DND-41 (cell line): ENCODE results near the gene SLC35B1.

Source experiments
- ATAC-seq: fragments of 200-7000 bp; cut with Tn5 transposase; 3 replicates; pipeline ENCODE4 v1.9.1; 2021; ENCODE audit warnings: low read depth; ENCODE audit not compliant: insufficient read depth
- DNase-seq: peaks from one replicate; pipeline ENCODE4 v3.0.0-alpha.2; 2020
- H2AFZ ChIP-seq: 2 replicates; pipeline ENCODE4 v1.6.0; 2012; ENCODE audit warnings: low read depth, low read length
- H3K27ac ChIP-seq: 2 replicates; pipeline ENCODE4 v1.5.1; 2012; ENCODE audit warnings: low read length, inconsistent platforms
- H3K27me3 ChIP-seq: fragments of 200-600 bp; sonication (generic); 2 replicates; pipeline ENCODE4 v1.6.0; 2012; ENCODE audit warnings: low read length, mild to moderate bottlenecking, inconsistent platforms; ENCODE audit not compliant: insufficient read depth, poor library complexity
- H3K36me3 ChIP-seq: 2 replicates; pipeline ENCODE4 v1.5.1; 2012; ENCODE audit warnings: low read length, inconsistent platforms; ENCODE audit not compliant: insufficient read depth
- H3K4me1 ChIP-seq: 2 replicates; pipeline ENCODE4 v1.5.1; 2012; ENCODE audit warnings: mild to moderate bottlenecking, low read length; ENCODE audit not compliant: insufficient read depth
- H3K4me2 ChIP-seq: 2 replicates; pipeline ENCODE4 v1.6.0; 2012; ENCODE audit warnings: mild to moderate bottlenecking, moderate library complexity, low read length, inconsistent platforms; ENCODE audit not compliant: insufficient read depth
- H3K4me3 ChIP-seq, 2 experiments: fragments of 200-600 bp in 1 of 2; shearing (Covaris generic) in 1 of 2; 2 replicates each; pipeline ENCODE4 v1.5.1; 2012 to 2016; ENCODE audit warnings: inconsistent platforms in 2 of 2, low read length in 2 of 2, mild to moderate bottlenecking in 2 of 2, low read depth in 1 of 2, moderate library complexity in 1 of 2
- H3K79me2 ChIP-seq: 2 replicates; pipeline ENCODE4 v1.6.0; 2012; ENCODE audit warnings: low read length, inconsistent platforms; ENCODE audit not compliant: insufficient read depth
- H3K9ac ChIP-seq: 2 replicates; pipeline ENCODE4 v1.6.0; 2012; ENCODE audit warnings: low read depth, mild to moderate bottlenecking, inconsistent platforms, low read length, moderate library complexity
- H3K9me3 ChIP-seq: 2 replicates; pipeline ENCODE4 v1.5.1; 2012; ENCODE audit warnings: low read length, moderate library complexity, mild to moderate bottlenecking, inconsistent platforms; ENCODE audit not compliant: insufficient read depth, severe bottlenecking
- H4K20me1 ChIP-seq: 2 replicates; pipeline ENCODE4 v1.6.0; 2012; ENCODE audit warnings: low read length; ENCODE audit not compliant: insufficient read depth
- EZH2 ChIP-seq: IDR thresholded peaks from 3 replicates; pipeline ENCODE4 v1.6.1; 2012; ENCODE audit warnings: borderline replicate concordance, low read depth, mild to moderate bottlenecking, moderate library complexity, low read length, inconsistent platforms; ENCODE audit not compliant: severe bottlenecking
- TF ChIP-seq, protein P1 (sequence below): IDR thresholded peaks from 2 replicates; pipeline ENCODE4 v1.5.1; 2012; ENCODE audit warnings: borderline replicate concordance, low read length, moderate library complexity, mild to moderate bottlenecking; ENCODE audit not compliant: poor library complexity, severe bottlenecking; ENCODE audit errors: extremely low read depth

SLC35B1 gene

DNA sequence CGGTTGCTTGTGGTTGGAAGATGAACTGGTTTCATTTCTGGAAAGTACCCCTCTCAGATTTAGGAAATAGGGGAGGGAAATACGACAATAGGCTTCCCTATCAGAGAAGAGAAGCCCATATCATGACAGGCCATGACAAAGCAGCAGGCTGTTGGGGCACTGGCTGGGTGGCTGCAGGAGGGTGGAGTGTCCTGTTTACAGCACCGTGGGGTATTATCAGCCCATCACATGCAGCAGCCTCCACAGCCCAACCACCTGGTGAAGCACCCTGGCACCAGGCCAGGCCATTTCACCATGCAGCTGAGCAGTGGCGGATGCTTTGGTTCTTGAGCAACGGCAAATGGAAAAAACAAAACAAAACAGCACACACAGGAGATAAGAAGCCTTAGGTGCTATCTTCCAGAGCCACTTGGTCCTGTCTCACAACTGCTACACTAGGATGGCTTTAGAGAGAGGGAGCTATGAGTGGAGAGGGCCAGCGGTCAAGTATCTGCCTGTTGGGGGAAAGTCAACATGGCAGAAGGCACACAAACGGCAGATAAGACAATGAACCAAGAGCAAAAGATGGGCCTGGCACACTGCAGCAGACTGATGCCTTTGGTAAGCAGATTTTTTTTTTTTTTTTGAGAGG is 32.0 kb upstream of the SLC35B1 start:
- peak overlapping the region; percentile 63 for H3K9ac ChIP-seq
- H3K4me2 ChIP-seq = peak overlapping the region; percentile 56
- DNase-seq (peak; percentile 96), ATAC-seq (peak; percentile 93)
- no peaks in the 10 kb centered on the region for H3K9me3 ChIP-seq
- H3K36me3 ChIP-seq = no peaks in the 10 kb centered on the region
- no peak for TF ChIP-seq EZH2
- TF ChIP-seq, protein P1, sequence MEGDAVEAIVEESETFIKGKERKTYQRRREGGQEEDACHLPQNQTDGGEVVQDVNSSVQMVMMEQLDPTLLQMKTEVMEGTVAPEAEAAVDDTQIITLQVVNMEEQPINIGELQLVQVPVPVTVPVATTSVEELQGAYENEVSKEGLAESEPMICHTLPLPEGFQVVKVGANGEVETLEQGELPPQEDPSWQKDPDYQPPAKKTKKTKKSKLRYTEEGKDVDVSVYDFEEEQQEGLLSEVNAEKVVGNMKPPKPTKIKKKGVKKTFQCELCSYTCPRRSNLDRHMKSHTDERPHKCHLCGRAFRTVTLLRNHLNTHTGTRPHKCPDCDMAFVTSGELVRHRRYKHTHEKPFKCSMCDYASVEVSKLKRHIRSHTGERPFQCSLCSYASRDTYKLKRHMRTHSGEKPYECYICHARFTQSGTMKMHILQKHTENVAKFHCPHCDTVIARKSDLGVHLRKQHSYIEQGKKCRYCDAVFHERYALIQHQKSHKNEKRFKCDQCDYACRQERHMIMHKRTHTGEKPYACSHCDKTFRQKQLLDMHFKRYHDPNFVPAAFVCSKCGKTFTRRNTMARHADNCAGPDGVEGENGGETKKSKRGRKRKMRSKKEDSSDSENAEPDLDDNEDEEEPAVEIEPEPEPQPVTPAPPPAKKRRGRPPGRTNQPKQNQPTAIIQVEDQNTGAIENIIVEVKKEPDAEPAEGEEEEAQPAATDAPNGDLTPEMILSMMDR = no peak
- peaks cover 63% of the 10 kb centered on the region for H3K4me1 ChIP-seq
- peaks cover 69% of the 10 kb centered on the region for H3K79me2 ChIP-seq
- no peaks in the 10 kb centered on the region for H3K27me3 ChIP-seq
- no peaks in the 10 kb centered on the region for H4K20me1 ChIP-seq
- peak overlapping the region in 1 of 2 experiments; percentile 45; a peak in 2 of 4 replicates for H3K4me3 ChIP-seq
- H3K27ac ChIP-seq = peak overlapping the region; percentile 91
- peak overlapping the region; percentile 35 for H2AFZ ChIP-seq

DNA sequence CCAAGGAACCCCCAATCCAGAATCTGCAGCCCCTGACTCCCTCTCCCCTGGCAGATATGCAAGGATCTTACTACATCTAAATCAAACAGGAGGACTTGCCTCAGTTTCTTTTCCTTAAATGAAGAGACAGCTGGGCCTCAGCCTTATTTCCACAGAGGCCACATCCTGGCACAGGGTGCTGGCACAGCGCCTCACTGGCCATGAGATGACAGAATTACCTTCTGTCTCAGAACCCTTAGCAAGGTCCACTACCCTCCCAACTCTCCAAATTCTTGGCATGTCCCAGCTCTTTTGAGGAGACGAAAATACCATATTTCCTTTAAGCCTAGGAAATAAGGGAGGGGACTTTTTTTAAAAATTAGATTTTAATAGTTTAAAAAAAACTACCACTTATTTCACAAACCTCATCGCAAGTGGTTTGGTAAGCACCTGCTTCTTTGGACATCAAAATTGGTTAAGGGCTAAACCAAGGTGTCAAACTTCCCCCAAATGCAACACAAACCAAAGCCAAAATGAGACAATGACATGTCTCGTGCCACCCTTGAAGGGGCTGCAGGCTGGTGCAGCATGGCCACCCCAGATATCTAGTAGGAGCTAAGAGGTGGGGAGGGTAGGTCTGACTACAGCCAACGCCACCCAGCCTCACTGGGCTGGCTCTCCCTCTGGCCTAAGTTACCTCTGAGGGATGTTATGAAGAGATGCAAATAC is 30.8 kb upstream of the SLC35B1 start:
- TF ChIP-seq, protein P1 = no peak
- TF ChIP-seq EZH2 = no peak
- Histone ChIP-seq H3K9ac (peak overlapping the region; percentile 63), H3K4me2 (peak overlapping the region; percentile 56)

GRCh38 chr17:49734515-49735490 is 27.0 kb upstream of the SLC35B1 start:
- Histone ChIP-seq H3K9ac (no peak overlapping the region), H3K4me1 (peaks cover 21% of the 10 kb centered on the region), H4K20me1 (peaks cover 5% of the 10 kb centered on the region; the same call in 1 of the 2 replicates), H3K79me2 (peaks cover 46% of the 10 kb centered on the region), H3K4me2 (no peak overlapping the region), H3K9me3 (no peaks in the 10 kb centered on the region), H2AFZ (no peak overlapping the region), H3K36me3 (peaks cover 5% of the 10 kb centered on the region), H3K4me3 (no peak overlapping the region), H3K27me3 (no peaks in the 10 kb centered on the region), H3K27ac (no peak overlapping the region)
- TF ChIP-seq, protein P1 = no peak
- TF ChIP-seq EZH2 = no peak
- DNase-seq (no peak), ATAC-seq (no peak)

More for the DNA sequence above, 30.8 kb upstream of the SLC35B1 start:
- peaks cover 61% of the 10 kb centered on the region for H3K79me2 ChIP-seq
- H3K4me1 ChIP-seq = peaks cover 59% of the 10 kb centered on the region
- ATAC-seq (no peak), DNase-seq (no peak)
- no peaks in the 10 kb centered on the region for H3K36me3 ChIP-seq
- H3K27ac ChIP-seq = peak overlapping the region; percentile 91
- H3K4me3 ChIP-seq = peak overlapping the region in 1 of 2 experiments; percentile 45; a peak in 2 of 4 replicates
- H4K20me1 ChIP-seq = no peaks in the 10 kb centered on the region
- H3K9me3 ChIP-seq = no peaks in the 10 kb centered on the region
- no peaks in the 10 kb centered on the region for H3K27me3 ChIP-seq
- peak overlapping the region; percentile 35; the same call in 1 of the 2 replicates for H2AFZ ChIP-seq
